Measurements from ENCODE around the gene TULP4.

GRCh38 chr6:158517038-158517437, 204.8 kb downstream of the TULP4 start:
- TF ChIP-seq, protein P1, sequence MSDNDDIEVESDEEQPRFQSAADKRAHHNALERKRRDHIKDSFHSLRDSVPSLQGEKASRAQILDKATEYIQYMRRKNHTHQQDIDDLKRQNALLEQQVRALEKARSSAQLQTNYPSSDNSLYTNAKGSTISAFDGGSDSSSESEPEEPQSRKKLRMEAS (IDR thresholded peaks at IDR 0.05), result no peak
- TF ChIP-seq NFIC (IDR thresholded peaks at IDR 0.05) (no peak), RAD21 (IDR thresholded peaks at IDR 0.05; ENCODE audit: low read depth) (no peak), CREB1 (IDR thresholded peaks at IDR 0.05; ENCODE audit: low read depth) (no peak), TAF1 (IDR thresholded peaks at IDR 0.05; ENCODE audit: low read depth) (no peak), EP300 (IDR thresholded peaks at IDR 0.05; ENCODE audit: borderline replicate concordance) (no peak), EGR1 (IDR thresholded peaks at IDR 0.05) (no peak), TEAD4 (IDR thresholded peaks at IDR 0.05) (no peak), TCF12 (IDR thresholded peaks at IDR 0.05; ENCODE audit: low read depth) (no peak), YY1 (IDR thresholded peaks at IDR 0.05; ENCODE audit: low read depth) (no peak)
- TF ChIP-seq, protein P2, sequence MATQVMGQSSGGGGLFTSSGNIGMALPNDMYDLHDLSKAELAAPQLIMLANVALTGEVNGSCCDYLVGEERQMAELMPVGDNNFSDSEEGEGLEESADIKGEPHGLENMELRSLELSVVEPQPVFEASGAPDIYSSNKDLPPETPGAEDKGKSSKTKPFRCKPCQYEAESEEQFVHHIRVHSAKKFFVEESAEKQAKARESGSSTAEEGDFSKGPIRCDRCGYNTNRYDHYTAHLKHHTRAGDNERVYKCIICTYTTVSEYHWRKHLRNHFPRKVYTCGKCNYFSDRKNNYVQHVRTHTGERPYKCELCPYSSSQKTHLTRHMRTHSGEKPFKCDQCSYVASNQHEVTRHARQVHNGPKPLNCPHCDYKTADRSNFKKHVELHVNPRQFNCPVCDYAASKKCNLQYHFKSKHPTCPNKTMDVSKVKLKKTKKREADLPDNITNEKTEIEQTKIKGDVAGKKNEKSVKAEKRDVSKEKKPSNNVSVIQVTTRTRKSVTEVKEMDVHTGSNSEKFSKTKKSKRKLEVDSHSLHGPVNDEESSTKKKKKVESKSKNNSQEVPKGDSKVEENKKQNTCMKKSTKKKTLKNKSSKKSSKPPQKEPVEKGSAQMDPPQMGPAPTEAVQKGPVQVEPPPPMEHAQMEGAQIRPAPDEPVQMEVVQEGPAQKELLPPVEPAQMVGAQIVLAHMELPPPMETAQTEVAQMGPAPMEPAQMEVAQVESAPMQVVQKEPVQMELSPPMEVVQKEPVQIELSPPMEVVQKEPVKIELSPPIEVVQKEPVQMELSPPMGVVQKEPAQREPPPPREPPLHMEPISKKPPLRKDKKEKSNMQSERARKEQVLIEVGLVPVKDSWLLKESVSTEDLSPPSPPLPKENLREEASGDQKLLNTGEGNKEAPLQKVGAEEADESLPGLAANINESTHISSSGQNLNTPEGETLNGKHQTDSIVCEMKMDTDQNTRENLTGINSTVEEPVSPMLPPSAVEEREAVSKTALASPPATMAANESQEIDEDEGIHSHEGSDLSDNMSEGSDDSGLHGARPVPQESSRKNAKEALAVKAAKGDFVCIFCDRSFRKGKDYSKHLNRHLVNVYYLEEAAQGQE (IDR thresholded peaks at IDR 0.05; ENCODE audit: low read depth), result no peak
